Urinary bladder (tissue), 4 donors: ENCODE measurements around the gene DMXL1. TPM values are rescaled to one million over a fixed set of nuclear protein-coding genes. Genes with fewer than 3 reads are reported as not detected.

ENCODE experiments used
- DNase-seq: peaks from one replicate; pipeline ENCODE4 v3.0.0-alpha.2; 2015; ENCODE audit errors: extremely low spot score
- H3K27ac ChIP-seq: one replicate; pipeline ENCODE4 v1.5.1; 2013; ENCODE audit warnings: low read depth, mild to moderate bottlenecking, moderate library complexity
- H3K36me3 ChIP-seq: one replicate; pipeline ENCODE4 v1.6.1; 2013; ENCODE audit warnings: mild to moderate bottlenecking, moderate library complexity; ENCODE audit not compliant: insufficient read depth
- H3K4me1 ChIP-seq: one replicate; pipeline ENCODE4 v1.6.1; 2013; ENCODE audit warnings: mild to moderate bottlenecking, moderate library complexity; ENCODE audit not compliant: insufficient read depth
- H3K4me3 ChIP-seq: one replicate; pipeline ENCODE4 v1.5.1; 2013; ENCODE audit warnings: low read depth, low read length
- WGBS: extraction: QIAGEN DNeasy Blood & Tissue Kit; methylation state at CpG from one replicate; pipeline ENCODE4 v1.1.7; 2013; 5-methylcytosine and 5-hydroxymethylcytosine counted together
- polyA plus RNA-seq: library from polyadenylated mRNA; stranded (reverse); fragments of 200-250 nt; gene quantifications from one replicate; pipeline ENCODE4 v1.2.3, GENCODE V29; 2013
- total RNA-seq: library from RNA; depleted of rRNA; stranded (reverse); fragments of >200 nt; gene quantifications from one replicate; pipeline ENCODE4 v1.2.3, GENCODE V29; 2014
- donor health status: healthy with polysubstance abuse.
- donor health status: healthy.

DMXL1 gene
- total and polyA plus RNA-seq, 2 donors = 12.4 to 134 TPM

DNA sequence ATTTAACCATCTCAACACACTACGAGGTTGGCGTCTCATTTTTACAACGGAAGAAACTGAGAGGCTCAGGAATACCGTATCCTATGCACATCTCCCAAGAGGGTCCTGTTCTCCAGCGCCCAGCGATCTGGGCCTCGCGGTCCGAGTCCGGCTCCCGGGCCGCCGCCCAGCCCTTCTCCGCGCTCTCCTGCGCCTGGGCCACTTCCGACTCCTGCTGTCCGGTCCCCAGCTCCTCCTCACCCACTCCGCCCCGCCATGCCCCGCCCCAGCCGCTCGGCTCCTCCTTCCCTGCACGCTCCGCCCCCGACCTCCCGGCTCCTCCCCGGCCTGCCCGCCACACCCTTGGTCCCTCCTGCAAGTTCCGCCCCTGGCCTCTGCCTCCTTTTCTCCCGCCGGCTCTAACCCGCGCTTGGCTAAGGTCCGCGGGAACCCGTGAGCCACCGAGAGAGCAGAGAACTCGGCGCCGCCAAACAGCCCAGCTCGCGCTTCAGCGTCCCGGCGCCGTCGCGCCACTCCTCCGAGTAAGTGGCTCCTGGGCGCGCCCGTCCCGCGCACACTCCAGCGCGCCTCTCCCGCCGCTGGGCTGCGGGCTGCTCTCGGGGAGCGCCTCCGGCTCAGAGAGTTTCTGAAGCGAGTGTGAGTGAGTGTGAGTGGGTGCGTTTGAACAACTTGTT lies 197.6 kb downstream of the DMXL1 start:
- Histone ChIP-seq H3K27ac (peak overlapping the region; percentile 94), H3K4me1 (peaks cover 2% of the 10 kb centered on the region), H3K4me3 (peak overlapping the region; percentile 75), H3K36me3 (no peaks in the 10 kb centered on the region)
- WGBS = under 1% methylated on average over 65 of the region's 65 CpGs
- DNase-seq = peak; percentile 86

DNA sequence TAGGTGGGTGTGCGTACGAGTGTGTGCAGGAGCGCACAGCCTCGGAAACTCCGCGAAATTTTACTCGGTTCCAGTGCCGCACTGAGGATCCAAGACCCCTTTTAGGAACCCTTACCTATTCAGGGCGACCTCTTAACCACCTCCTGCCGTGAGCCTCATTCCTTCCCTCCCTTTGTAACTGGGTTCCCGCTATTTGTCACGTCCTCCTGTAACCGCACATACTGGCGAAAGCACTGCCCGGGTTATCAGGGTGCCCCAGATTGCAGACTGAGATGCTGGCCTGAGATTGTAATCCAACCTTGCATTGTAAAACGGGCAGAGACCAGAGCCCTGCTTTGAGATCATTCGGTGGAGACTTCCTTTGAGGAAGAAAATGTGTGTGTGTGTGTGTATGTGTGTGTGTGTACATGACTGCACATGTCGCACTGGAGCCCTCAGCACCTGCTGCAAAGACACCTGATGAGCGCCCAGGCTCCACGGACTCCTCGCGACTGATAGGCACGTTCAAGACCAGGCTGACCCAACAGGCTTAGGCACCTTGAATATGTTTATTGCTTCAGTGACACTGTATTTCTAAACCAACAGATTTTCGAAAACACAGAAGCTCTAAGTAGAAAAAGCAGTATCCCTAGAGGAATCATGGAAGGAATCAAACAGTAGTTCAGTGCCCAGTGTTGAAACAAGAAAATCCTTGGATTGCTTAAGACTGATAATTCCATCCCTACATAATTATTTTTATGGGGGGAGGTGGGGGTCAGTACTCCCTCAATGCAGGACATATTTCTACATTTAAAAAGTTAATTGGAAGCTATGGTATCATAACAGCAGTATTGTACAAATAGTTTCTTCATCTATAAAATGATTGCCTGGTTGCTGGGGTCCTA lies 198.4 kb downstream of the DMXL1 start:
- Histone ChIP-seq H3K4me1 (peaks cover 2% of the 10 kb centered on the region), H3K36me3 (no peaks in the 10 kb centered on the region), H3K4me3 (peak overlapping the region; percentile 75), H3K27ac (peak overlapping the region; percentile 88)
- no peak for DNase-seq
- WGBS = 8% methylated on average over 24 of the region's 24 CpGs

DNA sequence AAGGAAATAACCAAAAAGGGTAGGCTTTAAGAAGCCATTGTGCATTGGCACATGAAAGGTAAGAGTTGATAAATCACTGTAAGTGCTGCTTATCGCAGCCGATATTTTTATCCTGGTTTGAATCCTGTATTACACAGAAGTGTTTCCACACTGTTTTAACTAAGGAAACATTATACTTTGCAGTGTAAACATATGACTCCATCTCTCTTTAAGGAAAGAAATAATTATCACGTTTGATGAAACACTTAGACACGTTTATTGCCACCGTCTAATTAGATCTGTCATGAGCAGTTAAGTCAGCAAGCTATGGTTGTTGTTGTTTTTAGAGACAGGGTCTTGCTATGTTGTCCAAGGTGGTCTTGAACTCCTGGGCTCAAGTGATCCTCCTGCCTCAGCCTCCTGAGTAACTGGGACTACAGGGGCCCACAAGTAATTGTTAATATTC lies 199.3 kb downstream of the DMXL1 start:
- Histone ChIP-seq H3K27ac (no peak overlapping the region), H3K36me3 (no peaks in the 10 kb centered on the region), H3K4me1 (peaks cover 2% of the 10 kb centered on the region), H3K4me3 (peak overlapping the region; percentile 4)
- 77% methylated on average over 5 of the region's 5 CpGs for WGBS
- DNase-seq = no peak

DNA sequence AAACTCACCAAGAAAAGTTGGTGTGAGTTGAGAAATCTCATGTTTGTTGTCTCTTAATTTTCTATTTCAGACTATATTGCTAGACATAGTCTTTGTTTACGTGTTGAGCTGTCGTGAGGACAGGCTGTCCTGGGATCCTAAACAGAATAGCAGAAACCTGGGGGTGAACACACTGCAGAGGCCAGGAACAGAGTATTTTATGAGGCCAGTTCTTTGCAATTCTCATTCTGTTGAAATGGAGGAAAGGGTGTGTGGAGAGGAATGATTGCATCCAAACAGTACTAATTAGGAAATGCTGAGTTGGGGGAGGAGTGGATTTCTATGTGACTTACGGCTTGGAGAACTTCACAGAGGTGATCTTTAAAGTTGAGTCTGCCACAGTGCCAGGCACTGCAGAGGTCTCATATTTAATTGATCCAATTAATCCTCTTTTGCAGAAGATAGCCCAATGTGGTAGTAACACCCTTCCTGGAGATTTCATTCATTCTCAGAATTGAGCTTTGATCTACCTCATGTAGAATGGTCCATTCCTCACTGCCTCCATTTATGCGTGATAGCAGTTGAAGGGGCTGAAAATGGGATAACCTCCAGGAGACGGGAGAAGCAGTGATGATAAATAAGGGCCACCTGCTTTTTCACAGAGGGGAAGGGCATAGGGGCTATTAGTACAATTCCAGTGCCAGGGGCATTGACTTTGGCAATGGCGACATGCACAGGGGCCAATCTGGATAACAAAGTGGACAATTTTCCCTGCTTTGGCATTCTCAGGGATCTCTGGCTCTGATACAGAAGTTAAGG lies 200.3 kb downstream of the DMXL1 start:
- no peak for DNase-seq
- Histone ChIP-seq H3K27ac (no peak overlapping the region), H3K36me3 (no peaks in the 10 kb centered on the region), H3K4me3 (no peak overlapping the region), H3K4me1 (peaks cover 2% of the 10 kb centered on the region)
- 79% methylated on average over 6 of the region's 6 CpGs for WGBS

DNA sequence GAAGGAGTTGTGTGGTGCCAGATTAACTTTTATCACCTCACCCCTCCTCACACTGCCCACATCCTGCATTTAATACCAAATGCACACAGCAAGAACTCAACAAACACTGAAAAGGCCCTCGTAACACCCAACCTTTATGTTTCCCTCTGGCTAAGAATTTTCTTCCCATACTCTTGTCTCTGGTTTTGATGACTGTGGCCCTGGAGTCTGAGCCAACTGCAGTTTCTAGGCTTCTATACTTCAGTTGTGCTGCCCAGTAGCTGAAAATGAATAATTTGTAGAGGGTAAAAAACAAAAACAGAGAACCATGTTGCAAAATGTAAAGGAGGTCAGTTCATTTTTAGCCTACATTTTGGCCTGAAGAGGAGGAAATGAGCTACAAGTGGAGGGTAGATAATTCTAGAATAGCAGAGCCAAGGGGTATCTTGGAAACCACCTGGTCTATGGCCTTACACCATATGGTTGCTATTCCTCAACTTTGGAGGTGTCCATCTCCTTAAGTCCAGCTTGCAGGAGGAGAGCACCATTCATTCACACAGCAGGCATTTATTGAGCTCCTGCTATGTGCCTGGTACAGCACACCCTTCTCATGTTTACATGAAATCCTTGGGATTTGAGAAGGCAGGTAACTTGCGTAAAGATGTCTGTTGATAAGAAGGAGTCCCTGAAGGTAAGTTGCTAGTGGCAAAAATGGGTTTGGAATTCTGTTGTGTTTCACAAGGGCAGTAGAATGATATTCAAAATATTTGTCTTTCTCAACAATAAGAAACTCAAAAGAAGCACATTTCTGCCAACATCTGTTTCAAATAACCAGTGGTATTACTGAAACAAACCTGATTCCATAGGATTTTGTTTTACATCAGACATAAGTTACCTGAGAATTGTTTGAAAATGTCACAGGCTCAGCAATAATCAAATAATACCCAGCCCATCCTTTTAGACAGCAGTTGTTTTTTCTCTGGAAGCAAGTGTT lies 201.2 kb downstream of the DMXL1 start:
- Histone ChIP-seq H3K27ac (no peak overlapping the region), H3K4me1 (peaks cover 2% of the 10 kb centered on the region), H3K4me3 (no peak overlapping the region), H3K36me3 (no peaks in the 10 kb centered on the region)
- WGBS = 93% methylated on average over 2 of the region's 2 CpGs
- no peak for DNase-seq

DNA sequence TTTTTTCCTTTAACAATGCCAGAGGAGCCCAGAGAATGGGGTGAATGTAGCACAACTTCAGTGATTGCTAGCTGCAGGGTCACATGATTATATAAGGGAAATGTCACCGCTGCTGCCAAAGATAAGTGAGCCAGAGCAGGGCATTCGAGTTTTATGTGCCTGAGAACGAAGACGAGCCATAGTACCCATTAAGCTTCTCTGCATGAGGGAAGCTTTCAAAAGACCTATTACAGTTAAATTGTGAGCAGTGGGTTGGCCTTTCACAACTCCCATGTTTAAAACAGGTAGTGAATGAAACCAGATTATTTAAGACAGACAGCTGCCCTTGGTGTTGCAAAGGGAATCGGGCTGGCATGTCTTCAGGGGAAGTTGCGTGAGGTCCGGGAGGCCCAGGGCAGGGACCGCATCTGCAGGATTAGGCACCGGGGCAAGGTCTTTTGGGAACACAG lies 202.5 kb downstream of the DMXL1 start:
- H3K4me1 ChIP-seq = peaks cover 2% of the 10 kb centered on the region
- H3K36me3 ChIP-seq = no peaks in the 10 kb centered on the region
- WGBS = 55% methylated on average over 9 of the region's 9 CpGs
- no peak overlapping the region for H3K4me3 ChIP-seq
- DNase-seq = no peak
- H3K27ac ChIP-seq = no peak overlapping the region

DNA sequence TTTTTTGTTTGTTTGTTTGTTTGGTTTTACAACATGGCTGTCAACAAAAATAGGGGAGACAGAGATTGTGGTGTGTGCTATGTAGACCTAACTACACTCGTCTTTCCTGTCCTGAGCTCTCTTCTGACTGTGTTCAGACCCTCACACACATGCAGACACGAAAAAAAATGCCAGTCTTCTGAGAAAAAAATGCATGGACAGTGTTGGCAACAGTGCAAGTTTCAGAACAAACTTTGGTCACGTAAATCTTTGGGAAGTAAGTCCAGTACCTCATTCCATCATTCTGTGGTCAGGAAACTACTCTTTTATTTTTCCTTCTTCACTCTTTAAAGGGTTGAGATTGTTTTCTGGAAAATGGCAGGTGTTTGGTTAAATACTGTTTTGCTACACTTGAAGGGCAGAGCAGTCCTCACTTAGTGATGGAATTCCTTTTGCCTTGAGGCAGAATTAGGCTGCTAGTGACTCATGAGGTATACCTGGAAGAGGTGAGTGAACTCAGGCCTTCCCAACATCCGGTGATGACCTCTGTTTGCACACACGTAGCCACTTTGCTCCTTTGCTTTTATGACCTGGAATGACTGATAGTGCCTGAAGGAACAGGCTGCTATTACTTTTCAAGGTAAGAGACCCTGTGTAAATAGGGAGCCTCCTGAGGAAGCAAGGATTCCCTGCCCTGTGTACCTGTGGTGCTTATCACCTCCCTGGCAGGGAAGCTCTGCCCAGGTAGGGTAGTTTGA lies 203.3 kb downstream of the DMXL1 start:
- WGBS = 68% methylated on average over 5 of the region's 5 CpGs
- H3K4me1 ChIP-seq = peaks cover 2% of the 10 kb centered on the region
- no peaks in the 10 kb centered on the region for H3K36me3 ChIP-seq
- H3K27ac ChIP-seq = peak overlapping the region; percentile 6
- DNase-seq = no peak
- H3K4me3 ChIP-seq = no peak overlapping the region

DNA sequence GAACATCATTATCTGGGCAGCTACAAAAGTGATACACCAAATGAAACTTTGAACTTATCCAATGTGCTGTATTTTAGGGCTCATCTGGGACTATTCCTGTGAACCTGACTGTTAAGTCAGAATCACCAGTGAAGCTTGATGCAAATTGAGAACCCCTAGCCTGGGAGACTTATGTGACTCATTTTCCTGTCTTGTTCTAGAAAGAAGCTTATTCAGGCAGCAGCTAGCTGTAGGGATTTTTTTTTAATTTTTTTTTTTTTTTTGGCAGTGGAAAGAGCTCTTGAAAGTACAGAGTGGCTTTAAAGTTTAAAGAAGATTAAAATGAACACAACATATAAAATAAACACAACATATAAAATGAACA lies 203.9 kb downstream of the DMXL1 start:
- Histone ChIP-seq H3K36me3 (no peaks in the 10 kb centered on the region), H3K27ac (no peak overlapping the region), H3K4me1 (peaks cover 2% of the 10 kb centered on the region), H3K4me3 (no peak overlapping the region)
- DNase-seq = no peak

DNA sequence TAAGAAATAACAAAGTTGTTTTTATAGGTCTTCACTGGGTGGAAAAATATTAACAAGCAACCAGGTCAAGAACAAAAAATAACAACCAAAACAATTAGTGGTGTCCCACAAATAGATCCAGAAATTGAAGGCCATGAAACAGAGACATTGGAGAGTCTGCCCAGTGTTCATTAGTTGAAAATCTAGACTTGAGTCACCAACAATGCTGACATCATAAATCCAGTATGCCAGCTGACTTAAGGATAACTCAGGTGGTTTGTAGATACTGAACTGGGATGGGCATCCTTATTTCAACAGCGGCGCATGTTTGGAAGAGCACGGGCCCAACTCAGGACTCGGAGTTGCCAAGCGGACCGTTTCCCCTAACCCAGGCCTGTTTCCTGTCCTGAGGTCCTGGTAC lies 204.3 kb downstream of the DMXL1 start:
- H3K4me1 ChIP-seq = peaks cover 2% of the 10 kb centered on the region

DNA sequence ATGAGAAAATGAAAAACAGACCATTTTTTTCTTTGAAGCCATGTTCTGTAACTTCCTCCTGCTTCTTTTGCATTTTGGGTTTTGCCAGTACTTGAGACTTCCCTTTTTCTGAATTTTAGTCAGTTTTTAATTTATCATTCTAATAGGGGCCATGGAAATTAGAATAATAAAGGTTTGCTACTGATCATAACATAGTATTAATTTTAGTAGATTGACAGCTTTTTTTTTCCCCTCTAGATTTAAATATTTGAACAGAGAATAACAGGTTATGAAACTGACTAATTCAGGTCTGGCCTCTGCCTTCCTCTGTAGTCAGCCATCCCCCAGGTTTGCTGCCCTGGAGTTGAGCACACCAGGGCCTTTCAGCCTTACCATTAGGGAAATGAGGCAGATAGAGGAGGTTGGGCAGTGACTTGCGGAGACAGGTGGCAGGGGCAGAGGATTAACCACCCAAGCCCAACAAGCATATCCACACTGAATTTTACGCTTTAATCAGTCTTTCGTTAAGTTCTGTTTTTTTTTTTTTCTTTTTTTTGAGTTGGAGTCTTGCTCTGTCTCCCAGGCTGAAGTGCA lies 204.8 kb downstream of the DMXL1 start:
- Histone ChIP-seq H3K36me3 (no peaks in the 10 kb centered on the region), H3K4me3 (no peak overlapping the region), H3K4me1 (peaks cover 1% of the 10 kb centered on the region), H3K27ac (no peak overlapping the region)
- DNase-seq = no peak
- 91% methylated on average over 3 of the region's 3 CpGs for whole genome bisulfite sequencing

More for the DNA sequence above, 204.3 kb downstream of the DMXL1 start:
- no peak overlapping the region for H3K27ac ChIP-seq
- no peak for DNase-seq
- 89% methylated on average over 6 of the region's 6 CpGs for WGBS
- no peaks in the 10 kb centered on the region for H3K36me3 ChIP-seq
- no peak overlapping the region for H3K4me3 ChIP-seq

DNA sequence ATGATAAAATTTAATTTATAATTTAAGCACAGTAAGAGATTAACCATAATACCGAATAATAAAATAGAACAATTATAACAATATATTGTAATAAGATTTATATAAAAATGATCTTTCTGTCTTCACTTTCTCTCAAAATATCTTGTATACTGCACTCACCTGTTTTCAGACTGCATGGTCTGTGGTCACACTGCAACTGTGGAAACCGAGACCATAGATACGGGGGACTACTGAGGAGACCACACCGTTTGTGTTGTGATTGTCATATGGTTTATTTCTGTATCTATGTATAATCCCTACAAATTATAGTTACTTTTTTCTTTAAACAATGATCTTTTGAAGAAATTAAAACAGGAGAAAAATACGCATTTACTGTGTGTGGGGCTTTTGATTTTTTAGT lies 206.1 kb downstream of the DMXL1 start:
- Histone ChIP-seq H3K4me1 (no peaks in the 10 kb centered on the region), H3K4me3 (no peak overlapping the region), H3K36me3 (no peaks in the 10 kb centered on the region), H3K27ac (no peak overlapping the region)
- 94% methylated on average over 5 of the region's 5 CpGs for WGBS
- no peak for DNase-seq

DNA sequence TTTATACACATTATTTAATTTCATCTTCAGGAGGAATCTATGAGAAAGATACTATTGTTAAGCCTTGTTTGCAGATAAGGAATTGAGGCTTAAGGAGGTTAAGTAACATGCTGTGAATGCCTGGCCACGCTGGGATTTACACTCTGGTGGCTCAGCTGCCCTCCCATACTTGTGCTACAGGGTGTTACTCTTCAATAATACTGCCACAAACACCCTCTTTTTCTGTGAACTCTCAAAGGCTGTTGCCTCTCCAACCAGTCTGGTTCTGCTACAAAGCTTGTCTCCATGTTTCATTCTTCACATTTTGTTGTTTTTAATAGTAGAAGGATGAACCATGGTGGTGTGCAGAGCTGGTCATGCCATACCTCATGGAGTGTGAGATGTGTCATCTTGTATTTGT lies 208.2 kb downstream of the DMXL1 start:
- no peak overlapping the region for H3K27ac ChIP-seq
- no peaks in the 10 kb centered on the region for H3K4me1 ChIP-seq
- H3K36me3 ChIP-seq = no peaks in the 10 kb centered on the region
- 70% methylated on average over 1 of the region's 1 CpG for WGBS
- no peak for DNase-seq
- no peak overlapping the region for H3K4me3 ChIP-seq
